ENCODE results near the gene PKMYT1.

PKMYT1 gene

GRCh38 chr16:2999929-3000328, 19.7 kb upstream of the PKMYT1 start:
- no peaks in the 10 kb centered on the region for H4K20me1 ChIP-seq (ENCODE audit: low read depth, low read length)
- no peaks in the 10 kb centered on the region for H3K79me2 ChIP-seq (ENCODE audit: insufficient read depth, low read length)
- no peak for TF ChIP-seq EZH2phosphoT487 (conservative IDR thresholded peaks at IDR 0.05; ENCODE audit: low read length)
- TF ChIP-seq CTCF (IDR thresholded peaks at IDR 0.05; ENCODE audit: insufficient read depth, low read length, poor library complexity, severe bottlenecking) = no peak
- no peak overlapping the region for H3K4me2 ChIP-seq (ENCODE audit: low read depth, low read length, poor library complexity, severe bottlenecking)
- no peaks in the 10 kb centered on the region for H3K9me2 ChIP-seq (replicated peaks; ENCODE audit: insufficient read depth, low read length)
- H3K9me3 ChIP-seq (ENCODE audit: insufficient read depth, low read length) = no peaks in the 10 kb centered on the region
- no peaks in the 10 kb centered on the region for H3K27me3 ChIP-seq (ENCODE audit: low read length)
- no peaks in the 10 kb centered on the region for H3F3A ChIP-seq (ENCODE audit: insufficient read depth)
- no peak overlapping the region for H3K4me3 ChIP-seq (ENCODE audit: insufficient read depth, low read length, poor library complexity, severe bottlenecking)
- no peak overlapping the region for H2AFZ ChIP-seq (ENCODE audit: low read depth, low read length, severe bottlenecking)
- H3K27ac ChIP-seq (ENCODE audit: low read depth, low read length) = no peak overlapping the region
- H3K36me3 ChIP-seq (ENCODE audit: low read length) = no peaks in the 10 kb centered on the region
- no peak overlapping the region for H3K9ac ChIP-seq (ENCODE audit: low read length)

- Histone ChIP-seq H3K27me3 (ENCODE audit: low read length) (no peaks in the 10 kb centered on the region), H3K27ac (ENCODE audit: low read depth, low read length) (no peak overlapping the region), H3K9ac (ENCODE audit: low read length) (no peak overlapping the region), H3K4me2 (ENCODE audit: low read depth, low read length, poor library complexity, severe bottlenecking) (no peak overlapping the region), H3F3A (ENCODE audit: insufficient read depth) (no peaks in the 10 kb centered on the region), H3K4me3 (ENCODE audit: insufficient read depth, low read length, poor library complexity, severe bottlenecking) (no peak overlapping the region), H3K9me3 (ENCODE audit: insufficient read depth, low read length) (no peaks in the 10 kb centered on the region), H2AFZ (ENCODE audit: low read depth, low read length, severe bottlenecking) (no peak overlapping the region), H3K79me2 (ENCODE audit: insufficient read depth, low read length) (no peaks in the 10 kb centered on the region), H3K36me3 (ENCODE audit: low read length) (no peaks in the 10 kb centered on the region), H3K9me2 (replicated peaks; ENCODE audit: insufficient read depth, low read length) (no peaks in the 10 kb centered on the region), H4K20me1 (ENCODE audit: low read depth, low read length) (no peaks in the 10 kb centered on the region)
- TF ChIP-seq EZH2phosphoT487 (conservative IDR thresholded peaks at IDR 0.05; ENCODE audit: low read length) = no peak
- no peak for TF ChIP-seq CTCF (IDR thresholded peaks at IDR 0.05; ENCODE audit: insufficient read depth, low read length, poor library complexity, severe bottlenecking)
Measured at GRCh38 chr16:2996298-2996697, 16.1 kb upstream of the PKMYT1 start.

- Histone ChIP-seq H3K27ac (ENCODE audit: low read depth, low read length) (no peak overlapping the region), H3K9me2 (replicated peaks; ENCODE audit: insufficient read depth, low read length) (no peaks in the 10 kb centered on the region), H3K9me3 (ENCODE audit: insufficient read depth, low read length) (no peaks in the 10 kb centered on the region), H3K9ac (ENCODE audit: low read length) (no peak overlapping the region), H3F3A (ENCODE audit: insufficient read depth) (no peaks in the 10 kb centered on the region), H3K4me3 (ENCODE audit: insufficient read depth, low read length, poor library complexity, severe bottlenecking) (no peak overlapping the region), H3K27me3 (ENCODE audit: low read length) (no peaks in the 10 kb centered on the region), H2AFZ (ENCODE audit: low read depth, low read length, severe bottlenecking) (no peak overlapping the region), H3K36me3 (ENCODE audit: low read length) (no peaks in the 10 kb centered on the region), H3K4me2 (ENCODE audit: low read depth, low read length, poor library complexity, severe bottlenecking) (no peak overlapping the region), H3K79me2 (ENCODE audit: insufficient read depth, low read length) (no peaks in the 10 kb centered on the region), H4K20me1 (ENCODE audit: low read depth, low read length) (no peaks in the 10 kb centered on the region)
- TF ChIP-seq EZH2phosphoT487 (conservative IDR thresholded peaks at IDR 0.05; ENCODE audit: low read length) (no peak), CTCF (IDR thresholded peaks at IDR 0.05; ENCODE audit: insufficient read depth, low read length, poor library complexity, severe bottlenecking) (no peak)
Measured at GRCh38 chr16:2992383-2993081, 12.3 kb upstream of the PKMYT1 start.
